Measurements from ENCODE around the gene TMEM151B. TPM values are rescaled to one million over a fixed set of nuclear protein-coding genes. Genes with fewer than 3 reads are reported as not detected.

The TMEM151B gene
- total RNA-seq, 4 donors from 2014 or later: 0.09 to 0.21 TPM; not detected in 2

DNA sequence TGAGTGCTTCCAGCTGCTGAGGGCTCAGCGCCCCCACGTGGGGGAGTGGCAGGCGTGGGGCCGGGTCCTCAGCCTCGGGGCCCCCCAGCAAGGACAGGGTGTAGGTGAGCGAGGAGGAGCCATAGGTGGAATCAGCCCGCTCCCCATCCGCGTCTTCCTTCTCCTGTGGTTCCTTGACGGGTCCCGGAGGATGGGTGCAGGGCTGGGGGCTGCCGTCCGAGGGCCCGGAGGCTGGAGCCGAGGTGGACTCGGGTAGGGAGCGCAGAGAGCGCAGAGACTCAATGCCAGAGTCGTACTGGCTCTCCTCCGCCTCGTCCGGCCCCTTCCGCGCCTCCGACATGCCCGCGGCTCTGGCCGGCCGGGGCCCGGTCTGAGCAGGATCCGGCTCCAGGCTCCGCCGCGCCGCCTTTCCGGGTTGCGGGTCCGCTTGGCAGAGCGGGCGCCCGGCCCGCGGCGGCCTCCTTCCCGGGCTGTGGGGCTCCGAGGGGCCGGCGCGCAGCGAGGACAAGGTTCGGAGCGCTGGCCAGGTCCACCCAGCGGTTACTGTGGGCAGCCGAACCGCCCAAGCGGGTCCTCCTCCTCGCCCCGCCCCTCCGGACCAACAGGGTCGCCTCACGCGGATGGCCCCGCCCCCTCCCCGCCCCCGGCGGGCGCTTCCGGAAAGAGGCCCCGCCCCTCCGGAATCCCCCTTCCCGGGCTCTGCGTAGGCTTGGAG lies 5.1 kb upstream of the TMEM151B start, which contains the start of gene NFKBIE:
Gene NFKBIE, minus strand, starts transcription at position 545 of the 715 bp plus-strand sequence. Its CDS starts 205 bp downstream, at position 340.
- Histone ChIP-seq H3K4me3 (peak within 1 kb of the TSS; percentile 42 to 75), H3K27me3 (peaks cover 0 to 5% of the 10 kb centered on the region in 2 donors), H3K4me1 (peaks cover 0 to 25% of the 10 kb centered on the region in 2 donors), H3K36me3 (no peaks in the 10 kb centered on the region), H3K9me3 (no peaks in the 10 kb centered on the region), H3K27ac (peak within 1 kb of the TSS; percentile 74 to 83)
- TF ChIP-seq POLR2A (IDR thresholded peaks at IDR 0.05) (peak; percentile 83 to 87), CTCF (IDR thresholded peaks at IDR 0.05) (peak in 2 of 4 experiments; percentile 12 to 48)
- DNase-seq: peak; percentile 96
- intact Hi-C loops (cut with DNase I; ENCODE audit: low total_unique reads): no loop called here

- no peaks in the 10 kb centered on the region for H3K36me3 ChIP-seq
- H3K27ac ChIP-seq: peak overlapping the region in 1 of 2 donors; percentile 74
- intact Hi-C loops (cut with DNase I; ENCODE audit: low total_unique reads): no loop called here
- TF ChIP-seq CTCF (IDR thresholded peaks at IDR 0.05): no peak
- no peak for TF ChIP-seq POLR2A (IDR thresholded peaks at IDR 0.05)
- no peak for DNase-seq
- H3K4me3 ChIP-seq: peak overlapping the region; percentile 42 to 75
- H3K27me3 ChIP-seq: peaks cover 0 to 8% of the 10 kb centered on the region in 2 donors
- no peaks in the 10 kb centered on the region for H3K9me3 ChIP-seq
- peaks cover 0 to 30% of the 10 kb centered on the region in 2 donors for H3K4me1 ChIP-seq
These were observed 4.5 kb upstream of the TMEM151B start for GRCh38 chr6:44265722-44266233.

GRCh38 chr6:44266347-44266746 lies 3.9 kb upstream of the TMEM151B start:
- Histone ChIP-seq H3K27ac (no peak overlapping the region), H3K9me3 (no peaks in the 10 kb centered on the region), H3K36me3 (no peaks in the 10 kb centered on the region), H3K4me3 (no peak overlapping the region), H3K27me3 (peaks cover 1 to 8% of the 10 kb centered on the region in 2 donors), H3K4me1 (peaks cover 0 to 30% of the 10 kb centered on the region in 2 donors)
- TF ChIP-seq CTCF (IDR thresholded peaks at IDR 0.05) (no peak), POLR2A (IDR thresholded peaks at IDR 0.05) (no peak)
- DNase-seq: no peak
- intact Hi-C loops (cut with DNase I; ENCODE audit: low total_unique reads): no loop called here

DNA sequence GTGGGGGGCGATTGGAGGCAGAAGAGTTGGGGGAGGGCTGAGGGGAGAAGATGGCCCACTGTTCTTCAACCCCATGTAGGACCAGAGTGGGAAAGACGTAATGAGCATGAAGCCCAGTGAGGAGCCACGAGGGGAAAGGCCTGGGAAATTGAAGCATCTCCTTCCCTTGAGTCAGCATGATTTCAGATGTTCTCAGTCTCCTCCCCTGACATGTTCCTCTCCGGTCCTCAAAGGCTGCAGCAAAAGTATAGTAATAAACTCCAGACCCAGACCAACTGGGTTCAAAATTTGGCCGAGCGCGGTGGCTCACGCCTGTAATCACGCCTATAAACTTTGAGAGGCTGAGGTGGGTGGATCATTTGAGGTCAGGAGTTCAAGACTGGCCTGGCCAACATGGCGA lies 3.0 kb upstream of the TMEM151B start:
- DNase-seq: peak in 1 of 2 donors; percentile 10
- intact Hi-C loops (cut with DNase I; ENCODE audit: low total_unique reads): no loop called here
- TF ChIP-seq POLR2A (IDR thresholded peaks at IDR 0.05) (no peak), CTCF (IDR thresholded peaks at IDR 0.05) (no peak)
- Histone ChIP-seq H3K9me3 (no peaks in the 10 kb centered on the region), H3K27ac (no peak overlapping the region), H3K36me3 (no peaks in the 10 kb centered on the region), H3K4me3 (no peak overlapping the region), H3K4me1 (peaks cover 0 to 29% of the 10 kb centered on the region in 2 donors), H3K27me3 (peaks cover 8 to 10% of the 10 kb centered on the region in 2 donors)

- Histone ChIP-seq H3K27ac (no peak overlapping the region), H3K9me3 (no peaks in the 10 kb centered on the region), H3K27me3 (peaks cover 11 to 12% of the 10 kb centered on the region in 2 donors), H3K36me3 (no peaks in the 10 kb centered on the region), H3K4me1 (peaks cover 0 to 23% of the 10 kb centered on the region in 2 donors), H3K4me3 (no peak overlapping the region)
- intact Hi-C loops (cut with DNase I; ENCODE audit: low total_unique reads): no loop called here
- DNase-seq: peak in 1 of 2 donors; percentile 28
- TF ChIP-seq POLR2A (IDR thresholded peaks at IDR 0.05) (no peak), CTCF (IDR thresholded peaks at IDR 0.05) (peak; percentile 57 to 72 (median 66))
These were observed 2.1 kb upstream of the TMEM151B start for GRCh38 chr6:44268095-44268628.
